WTC11 (cell line): ENCODE data around the gene GUCY1B1. TPM values are rescaled to one million over a fixed set of nuclear protein-coding genes. Genes with fewer than 3 reads are reported as not detected.

Source experiments
- ATAC-seq: fragments of 200-7000 bp; cut with Tn5 transposase; 2 replicates; pipeline ENCODE4 v1.10.0; 2021; ENCODE audit warnings: mild to moderate bottlenecking, moderate library complexity
- CTCF ChIA-PET: fragments of 300-600 bp; sonication (Branson Sonifier 250); formaldehyde crosslinking; loops from one replicate; lab custom pipeline; 2021; ENCODE audit warnings: antibody characterized with exemption; lab: Charles Lee
- POLR2A ChIA-PET: fragments of 350-600 bp; sonication (Branson Sonifier 250); formaldehyde crosslinking; loops from one replicate; lab custom pipeline; 2021; ENCODE audit warnings: antibody characterized with exemption; lab: Charles Lee
- DNase-seq: peaks from one replicate; pipeline ENCODE4 v3.0.0; 2021; ENCODE audit warnings: low spot score
- H3K27ac Mint-ChIP-seq: 2 replicates; pipeline ENCODE4 v1.8.0; 2021; ENCODE audit warnings: mixed read lengths
- H3K27me3 Mint-ChIP-seq: 2 replicates; pipeline ENCODE4 v1.8.0; 2021; ENCODE audit warnings: low read depth, mild to moderate bottlenecking, moderate library complexity, mixed read lengths
- H3K36me3 Mint-ChIP-seq: 2 replicates; pipeline ENCODE4 v1.8.0; 2021; ENCODE audit warnings: mixed read lengths
- H3K4me1 Mint-ChIP-seq: 2 replicates; pipeline ENCODE4 v1.8.0; 2022; ENCODE audit warnings: mixed read lengths
- H3K4me3 Mint-ChIP-seq: 2 replicates; pipeline ENCODE4 v1.8.0; 2021; ENCODE audit warnings: mild to moderate bottlenecking, moderate library complexity, mixed read lengths
- H3K9me3 Mint-ChIP-seq: 2 replicates; pipeline ENCODE4 v1.8.0; 2021; ENCODE audit warnings: mixed read lengths
- ATF1 ChIP-seq: sonication (generic); formaldehyde crosslinking; IDR thresholded peaks from 2 replicates; pipeline ENCODE4 v1.8.1; 2023; ENCODE audit warnings: mild to moderate bottlenecking, moderate library complexity, missing genetic modification reagents
- EMX1 ChIP-seq: fragments of 250-450 bp; sonication (Bioruptor Pico); IDR thresholded peaks from 2 replicates; pipeline ENCODE4 v1.8.0; 2021; ENCODE audit warnings: mild to moderate bottlenecking
- ETV6 ChIP-seq: sonication (generic); formaldehyde crosslinking; IDR thresholded peaks from 2 replicates; pipeline ENCODE4 v1.8.1; 2022; ENCODE audit warnings: mild to moderate bottlenecking, missing genetic modification reagents
- FOXK1 ChIP-seq: sonication (generic); formaldehyde crosslinking; IDR thresholded peaks from 2 replicates; pipeline ENCODE4 v1.8.0; 2022; ENCODE audit warnings: mild to moderate bottlenecking, moderate library complexity, missing genetic modification reagents
- HMGA2 ChIP-seq: fragments of 250-450 bp; sonication (Bioruptor Pico); IDR thresholded peaks from 2 replicates; pipeline ENCODE4 v1.4.0; 2021; ENCODE audit warnings: mild to moderate bottlenecking, moderate library complexity
- JAZF1 ChIP-seq: fragments of 250-450 bp; sonication (Bioruptor Pico); IDR thresholded peaks from 2 replicates; pipeline ENCODE4 v1.9.0; 2021; ENCODE audit warnings: moderate library complexity, mild to moderate bottlenecking, inconsistent platforms
- MYBL2 ChIP-seq: sonication (generic); formaldehyde crosslinking; IDR thresholded peaks from 2 replicates; pipeline ENCODE4 v1.8.1; 2023; ENCODE audit warnings: mild to moderate bottlenecking, moderate library complexity, missing genetic modification reagents
- TEAD4 ChIP-seq: sonication (generic); formaldehyde crosslinking; IDR thresholded peaks from 2 replicates; pipeline ENCODE4 v1.8.0; 2022; ENCODE audit warnings: mild to moderate bottlenecking, missing genetic modification reagents
- ZNF121 ChIP-seq: sonication (generic); formaldehyde crosslinking; IDR thresholded peaks from 2 replicates; pipeline ENCODE4 v1.8.0; 2023; ENCODE audit warnings: missing genetic modification reagents
- ZNF219 ChIP-seq: sonication (generic); formaldehyde crosslinking; IDR thresholded peaks from 2 replicates; pipeline ENCODE4 v1.8.0; 2023; ENCODE audit warnings: missing genetic modification reagents, mild to moderate bottlenecking, borderline replicate concordance
- total RNA-seq: library from RNA; stranded (reverse); gene quantifications from 3 replicates; pipeline ENCODE4 v1.2.3, GENCODE V29; 2021
- TF ChIP-seq, protein P1 (sequence below): sonication (generic); formaldehyde crosslinking; IDR thresholded peaks from 2 replicates; pipeline ENCODE4 v1.8.0; 2022; ENCODE audit warnings: mild to moderate bottlenecking, missing genetic modification reagents
- TF ChIP-seq, protein P2 (sequence below): fragments of 250-450 bp; sonication (Bioruptor Pico); conservative IDR thresholded peaks from 2 replicates; pipeline ENCODE4 v1.9.0; 2021; ENCODE audit warnings: mild to moderate bottlenecking
- TF ChIP-seq, protein P3 (sequence below): fragments of 250-450 bp; sonication (Bioruptor Pico); IDR thresholded peaks from 2 replicates; pipeline ENCODE4 v1.9.0; 2021; ENCODE audit warnings: moderate library complexity, mild to moderate bottlenecking, inconsistent platforms, borderline replicate concordance
- TF ChIP-seq, protein P4 (sequence below): fragments of 250-450 bp; sonication (Bioruptor Pico); IDR thresholded peaks from 2 replicates; pipeline ENCODE4 v1.9.0; 2021; ENCODE audit warnings: mild to moderate bottlenecking
- TF ChIP-seq, protein P5 (sequence below): sonication (generic); formaldehyde crosslinking; IDR thresholded peaks from 2 replicates; pipeline ENCODE4 v1.8.0; 2023; ENCODE audit warnings: missing genetic modification reagents, mild to moderate bottlenecking, borderline replicate concordance
- TF ChIP-seq, protein P6 (sequence below): fragments of 200-600 bp; IDR thresholded peaks from 2 replicates; pipeline ENCODE4 v1.8.0; 2022; ENCODE audit warnings: antibody characterized with exemption

Gene GUCY1B1
- total RNA-seq, 1 experiment from 2014 or later: 12.7 TPM

DNA sequence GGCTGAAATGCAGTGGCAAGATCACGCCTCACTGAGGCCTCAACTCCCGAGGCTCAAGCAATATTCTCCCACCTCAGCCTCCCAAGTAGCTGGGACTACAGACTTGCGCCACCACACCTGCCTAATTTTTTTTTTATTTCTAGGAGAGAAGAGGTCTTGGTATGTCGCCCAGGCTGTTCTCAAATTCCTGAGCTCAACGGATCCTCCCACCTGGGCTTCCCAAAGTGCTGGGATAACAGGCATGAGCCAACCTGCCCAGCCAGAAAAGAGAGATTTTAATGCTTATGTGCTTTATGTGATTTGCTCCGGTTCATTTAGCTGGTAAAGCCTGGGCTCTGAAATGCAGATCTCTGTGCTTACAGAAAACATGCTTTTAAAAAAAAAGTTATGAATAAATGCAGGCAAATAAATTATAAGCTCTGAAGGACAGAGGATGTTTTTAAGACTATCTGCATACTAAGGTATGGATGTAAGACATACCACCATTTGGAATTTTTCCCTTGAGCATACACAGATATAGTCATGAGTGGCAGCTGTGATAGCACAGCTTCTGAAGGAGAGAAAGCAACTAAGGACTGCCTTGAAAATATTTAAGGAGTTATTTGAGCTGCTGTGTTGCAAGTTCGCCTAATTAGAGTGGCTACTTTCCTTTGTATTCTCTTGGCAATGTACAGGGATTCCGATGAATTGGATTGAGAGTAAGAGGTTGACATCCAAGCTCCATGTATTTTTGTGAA, 13.8 kb downstream of the GUCY1B1 start:
- H3K27ac Mint-ChIP-seq: no peak overlapping the region
- no peaks in the 10 kb centered on the region for H3K27me3 Mint-ChIP-seq
- peak; percentile 85 for TF ChIP-seq ZNF121
- TF ChIP-seq, protein P1, sequence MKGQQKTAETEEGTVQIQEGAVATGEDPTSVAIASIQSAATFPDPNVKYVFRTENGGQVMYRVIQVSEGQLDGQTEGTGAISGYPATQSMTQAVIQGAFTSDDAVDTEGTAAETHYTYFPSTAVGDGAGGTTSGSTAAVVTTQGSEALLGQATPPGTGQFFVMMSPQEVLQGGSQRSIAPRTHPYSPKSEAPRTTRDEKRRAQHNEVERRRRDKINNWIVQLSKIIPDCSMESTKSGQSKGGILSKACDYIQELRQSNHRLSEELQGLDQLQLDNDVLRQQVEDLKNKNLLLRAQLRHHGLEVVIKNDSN: no peak
- DNase-seq (no peak), ATAC-seq (peak; percentile 80)
- peaks cover 42% of the 10 kb centered on the region for H3K4me1 Mint-ChIP-seq
- ChIA-PET CTCF (interaction anchor here (0.9 to 2.0 kb wide), 3 partner anchors 14 to 37 kb away, joined by 5 read pairs; partner anchors contain the start of gene GUCY1B1), POLR2A (no interaction called here)
- H3K36me3 Mint-ChIP-seq: peaks cover 6% of the 10 kb centered on the region
- no peak overlapping the region for H3K4me3 Mint-ChIP-seq
- H3K9me3 Mint-ChIP-seq: no peaks in the 10 kb centered on the region

DNA sequence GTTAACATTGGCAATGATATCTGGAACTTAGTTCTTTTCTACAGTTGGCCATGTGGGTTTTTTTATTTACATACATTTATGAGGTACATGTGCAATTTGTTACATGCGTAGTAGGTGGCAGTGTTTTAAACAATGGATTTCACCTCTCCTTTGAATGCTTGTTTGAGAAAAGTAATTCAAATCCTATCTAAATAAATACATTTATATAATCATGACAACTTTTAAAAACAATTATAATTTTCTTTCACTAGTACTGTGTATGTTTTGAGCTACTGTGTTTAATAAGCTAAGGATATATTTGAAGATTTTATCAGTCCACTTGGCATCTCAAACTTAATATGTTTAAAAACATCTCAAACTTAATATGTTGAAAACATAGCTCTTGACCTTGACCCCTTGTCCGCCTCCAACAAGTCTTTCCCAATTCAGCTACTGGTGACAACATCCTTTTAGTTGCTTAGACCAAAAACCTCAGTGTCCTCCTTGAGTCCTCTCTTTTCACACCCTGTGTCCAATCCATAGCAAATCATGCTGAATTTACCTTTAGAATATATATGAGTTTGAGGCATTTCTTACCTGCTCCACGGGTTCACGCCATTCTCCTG, 14.5 kb downstream of the GUCY1B1 start:
- H3K36me3 Mint-ChIP-seq: peaks cover 6% of the 10 kb centered on the region
- ATAC-seq (no peak), DNase-seq (no peak)
- TF ChIP-seq, protein P2, sequence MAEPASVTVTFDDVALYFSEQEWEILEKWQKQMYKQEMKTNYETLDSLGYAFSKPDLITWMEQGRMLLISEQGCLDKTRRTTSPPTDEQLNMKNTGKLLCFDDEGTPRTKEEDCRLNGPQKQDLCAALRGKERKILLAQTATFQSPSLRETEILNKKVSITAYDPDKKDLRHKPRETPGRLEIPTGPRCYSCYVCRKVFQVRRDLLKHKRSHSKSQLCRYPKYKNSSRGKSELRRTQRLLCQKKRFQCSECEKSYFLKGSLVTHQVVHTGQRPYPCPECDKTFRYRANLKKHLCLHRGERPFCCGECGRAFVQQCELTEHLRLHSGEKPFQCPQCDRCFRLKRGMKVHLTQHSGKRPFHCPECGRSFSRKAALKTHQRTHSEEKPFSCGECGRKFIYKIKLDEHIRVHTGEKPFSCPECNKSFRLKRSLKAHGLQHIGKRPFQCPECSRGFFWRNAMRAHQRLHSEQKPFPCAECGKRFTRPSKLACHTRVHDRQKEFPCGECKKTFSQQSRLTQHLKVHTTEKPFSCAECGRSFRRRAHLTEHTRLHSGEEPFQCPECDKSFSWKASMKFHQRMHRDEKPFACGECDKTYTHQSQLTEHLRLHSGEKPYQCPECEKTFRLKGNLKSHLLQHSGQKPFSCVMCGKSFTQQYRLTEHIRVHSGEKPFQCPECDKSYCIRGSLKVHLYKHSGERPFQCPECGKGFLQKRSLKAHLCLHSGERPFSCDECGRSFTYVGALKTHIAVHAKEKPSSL (CRISPR knock-in tag): no peak
- TF ChIP-seq FOXK1 (CRISPR knock-in tag): no peak
- TF ChIP-seq HMGA2 (CRISPR knock-in tag): no peak
- TF ChIP-seq, protein P3, sequence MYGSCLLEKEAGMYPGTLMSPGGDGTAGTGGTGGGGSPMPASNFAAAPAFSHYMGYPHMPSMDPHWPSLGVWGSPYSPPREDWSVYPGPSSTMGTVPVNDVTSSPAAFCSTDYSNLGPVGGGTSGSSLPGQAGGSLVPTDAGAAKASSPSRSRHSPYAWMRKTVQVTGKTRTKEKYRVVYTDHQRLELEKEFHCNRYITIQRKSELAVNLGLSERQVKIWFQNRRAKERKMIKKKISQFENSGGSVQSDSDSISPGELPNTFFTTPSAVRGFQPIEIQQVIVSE (CRISPR knock-in tag): no peak
- no peak for TF ChIP-seq ZNF121
- no peak for TF ChIP-seq ETV6 (CRISPR knock-in tag)
- no peak for TF ChIP-seq ATF1 (CRISPR knock-in tag)
- TF ChIP-seq TEAD4 (CRISPR knock-in tag): no peak
- TF ChIP-seq MYBL2 (CRISPR knock-in tag): no peak
- TF ChIP-seq, protein P1: no peak
- H3K4me3 Mint-ChIP-seq: no peak overlapping the region
- H3K27me3 Mint-ChIP-seq: no peaks in the 10 kb centered on the region
- CTCF ChIA-PET: interaction anchor here (0.9 to 2.0 kb wide), 3 partner anchors 14 to 37 kb away, joined by 5 read pairs; partner anchors contain the start of gene GUCY1B1
- POLR2A ChIA-PET: no interaction called here
- peaks cover 47% of the 10 kb centered on the region for H3K4me1 Mint-ChIP-seq
- H3K27ac Mint-ChIP-seq: no peak overlapping the region
- H3K9me3 Mint-ChIP-seq: no peaks in the 10 kb centered on the region

DNA sequence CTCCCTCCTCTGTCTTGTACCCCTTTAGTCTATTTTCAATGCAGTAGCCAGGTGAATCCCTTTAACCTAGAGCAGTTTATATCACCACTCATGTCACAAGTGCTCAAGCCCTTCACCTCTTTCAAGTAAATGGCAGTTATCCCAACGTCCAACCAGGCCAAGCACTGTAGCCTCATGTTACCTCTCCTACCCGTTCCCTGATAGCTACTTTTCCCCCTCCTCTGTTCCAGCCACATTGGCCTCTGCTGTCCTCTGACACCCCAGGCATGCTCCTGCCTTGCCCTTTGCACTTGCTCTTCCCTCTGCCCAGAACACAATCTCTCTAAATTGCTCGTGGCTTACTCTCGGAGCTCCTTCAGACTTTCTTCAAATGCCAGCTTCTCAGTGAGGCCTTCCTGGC, 15.2 kb downstream of the GUCY1B1 start:
- Mint-ChIP-seq H3K4me3 (no peak overlapping the region), H3K36me3 (peaks cover 6% of the 10 kb centered on the region), H3K27me3 (no peaks in the 10 kb centered on the region), H3K27ac (no peak overlapping the region; the same call in 1 of the 2 replicates), H3K9me3 (no peaks in the 10 kb centered on the region), H3K4me1 (peaks cover 44% of the 10 kb centered on the region)
- CTCF ChIA-PET: interaction anchor here (2.0 kb wide), 1 partner anchor 15 kb away, joined by 5 read pairs; the partner anchor contains the start of gene GUCY1B1
- ATAC-seq (no peak), DNase-seq (no peak)
- POLR2A ChIA-PET: no interaction called here
- TF ChIP-seq, protein P4, sequence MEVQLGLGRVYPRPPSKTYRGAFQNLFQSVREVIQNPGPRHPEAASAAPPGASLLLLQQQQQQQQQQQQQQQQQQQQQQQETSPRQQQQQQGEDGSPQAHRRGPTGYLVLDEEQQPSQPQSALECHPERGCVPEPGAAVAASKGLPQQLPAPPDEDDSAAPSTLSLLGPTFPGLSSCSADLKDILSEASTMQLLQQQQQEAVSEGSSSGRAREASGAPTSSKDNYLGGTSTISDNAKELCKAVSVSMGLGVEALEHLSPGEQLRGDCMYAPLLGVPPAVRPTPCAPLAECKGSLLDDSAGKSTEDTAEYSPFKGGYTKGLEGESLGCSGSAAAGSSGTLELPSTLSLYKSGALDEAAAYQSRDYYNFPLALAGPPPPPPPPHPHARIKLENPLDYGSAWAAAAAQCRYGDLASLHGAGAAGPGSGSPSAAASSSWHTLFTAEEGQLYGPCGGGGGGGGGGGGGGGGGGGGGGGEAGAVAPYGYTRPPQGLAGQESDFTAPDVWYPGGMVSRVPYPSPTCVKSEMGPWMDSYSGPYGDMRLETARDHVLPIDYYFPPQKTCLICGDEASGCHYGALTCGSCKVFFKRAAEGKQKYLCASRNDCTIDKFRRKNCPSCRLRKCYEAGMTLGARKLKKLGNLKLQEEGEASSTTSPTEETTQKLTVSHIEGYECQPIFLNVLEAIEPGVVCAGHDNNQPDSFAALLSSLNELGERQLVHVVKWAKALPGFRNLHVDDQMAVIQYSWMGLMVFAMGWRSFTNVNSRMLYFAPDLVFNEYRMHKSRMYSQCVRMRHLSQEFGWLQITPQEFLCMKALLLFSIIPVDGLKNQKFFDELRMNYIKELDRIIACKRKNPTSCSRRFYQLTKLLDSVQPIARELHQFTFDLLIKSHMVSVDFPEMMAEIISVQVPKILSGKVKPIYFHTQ: no peak
- TF ChIP-seq, protein P5, sequence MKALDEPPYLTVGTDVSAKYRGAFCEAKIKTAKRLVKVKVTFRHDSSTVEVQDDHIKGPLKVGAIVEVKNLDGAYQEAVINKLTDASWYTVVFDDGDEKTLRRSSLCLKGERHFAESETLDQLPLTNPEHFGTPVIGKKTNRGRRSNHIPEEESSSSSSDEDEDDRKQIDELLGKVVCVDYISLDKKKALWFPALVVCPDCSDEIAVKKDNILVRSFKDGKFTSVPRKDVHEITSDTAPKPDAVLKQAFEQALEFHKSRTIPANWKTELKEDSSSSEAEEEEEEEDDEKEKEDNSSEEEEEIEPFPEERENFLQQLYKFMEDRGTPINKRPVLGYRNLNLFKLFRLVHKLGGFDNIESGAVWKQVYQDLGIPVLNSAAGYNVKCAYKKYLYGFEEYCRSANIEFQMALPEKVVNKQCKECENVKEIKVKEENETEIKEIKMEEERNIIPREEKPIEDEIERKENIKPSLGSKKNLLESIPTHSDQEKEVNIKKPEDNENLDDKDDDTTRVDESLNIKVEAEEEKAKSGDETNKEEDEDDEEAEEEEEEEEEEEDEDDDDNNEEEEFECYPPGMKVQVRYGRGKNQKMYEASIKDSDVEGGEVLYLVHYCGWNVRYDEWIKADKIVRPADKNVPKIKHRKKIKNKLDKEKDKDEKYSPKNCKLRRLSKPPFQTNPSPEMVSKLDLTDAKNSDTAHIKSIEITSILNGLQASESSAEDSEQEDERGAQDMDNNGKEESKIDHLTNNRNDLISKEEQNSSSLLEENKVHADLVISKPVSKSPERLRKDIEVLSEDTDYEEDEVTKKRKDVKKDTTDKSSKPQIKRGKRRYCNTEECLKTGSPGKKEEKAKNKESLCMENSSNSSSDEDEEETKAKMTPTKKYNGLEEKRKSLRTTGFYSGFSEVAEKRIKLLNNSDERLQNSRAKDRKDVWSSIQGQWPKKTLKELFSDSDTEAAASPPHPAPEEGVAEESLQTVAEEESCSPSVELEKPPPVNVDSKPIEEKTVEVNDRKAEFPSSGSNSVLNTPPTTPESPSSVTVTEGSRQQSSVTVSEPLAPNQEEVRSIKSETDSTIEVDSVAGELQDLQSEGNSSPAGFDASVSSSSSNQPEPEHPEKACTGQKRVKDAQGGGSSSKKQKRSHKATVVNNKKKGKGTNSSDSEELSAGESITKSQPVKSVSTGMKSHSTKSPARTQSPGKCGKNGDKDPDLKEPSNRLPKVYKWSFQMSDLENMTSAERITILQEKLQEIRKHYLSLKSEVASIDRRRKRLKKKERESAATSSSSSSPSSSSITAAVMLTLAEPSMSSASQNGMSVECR: no peak
- TF ChIP-seq, protein P6, sequence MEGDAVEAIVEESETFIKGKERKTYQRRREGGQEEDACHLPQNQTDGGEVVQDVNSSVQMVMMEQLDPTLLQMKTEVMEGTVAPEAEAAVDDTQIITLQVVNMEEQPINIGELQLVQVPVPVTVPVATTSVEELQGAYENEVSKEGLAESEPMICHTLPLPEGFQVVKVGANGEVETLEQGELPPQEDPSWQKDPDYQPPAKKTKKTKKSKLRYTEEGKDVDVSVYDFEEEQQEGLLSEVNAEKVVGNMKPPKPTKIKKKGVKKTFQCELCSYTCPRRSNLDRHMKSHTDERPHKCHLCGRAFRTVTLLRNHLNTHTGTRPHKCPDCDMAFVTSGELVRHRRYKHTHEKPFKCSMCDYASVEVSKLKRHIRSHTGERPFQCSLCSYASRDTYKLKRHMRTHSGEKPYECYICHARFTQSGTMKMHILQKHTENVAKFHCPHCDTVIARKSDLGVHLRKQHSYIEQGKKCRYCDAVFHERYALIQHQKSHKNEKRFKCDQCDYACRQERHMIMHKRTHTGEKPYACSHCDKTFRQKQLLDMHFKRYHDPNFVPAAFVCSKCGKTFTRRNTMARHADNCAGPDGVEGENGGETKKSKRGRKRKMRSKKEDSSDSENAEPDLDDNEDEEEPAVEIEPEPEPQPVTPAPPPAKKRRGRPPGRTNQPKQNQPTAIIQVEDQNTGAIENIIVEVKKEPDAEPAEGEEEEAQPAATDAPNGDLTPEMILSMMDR: no peak
- no peak for TF ChIP-seq HMGA2 (CRISPR knock-in tag)
- TF ChIP-seq JAZF1: no peak
- no peak for TF ChIP-seq EMX1 (CRISPR knock-in tag)
- TF ChIP-seq ZNF219 (CRISPR knock-in tag): no peak
